GM18508 (cell line): ENCODE results near the gene FAM53B.

ENCODE experiments used
- ATAC-seq: cut with Tn5 transposase; IDR thresholded peaks from one replicate; pipeline ENCODE4 v1.9.1; 2021; ENCODE audit warnings: moderate number of reproducible peaks; ENCODE audit not compliant: insufficient read depth, unreplicated experiment

FAM53B gene

DNA sequence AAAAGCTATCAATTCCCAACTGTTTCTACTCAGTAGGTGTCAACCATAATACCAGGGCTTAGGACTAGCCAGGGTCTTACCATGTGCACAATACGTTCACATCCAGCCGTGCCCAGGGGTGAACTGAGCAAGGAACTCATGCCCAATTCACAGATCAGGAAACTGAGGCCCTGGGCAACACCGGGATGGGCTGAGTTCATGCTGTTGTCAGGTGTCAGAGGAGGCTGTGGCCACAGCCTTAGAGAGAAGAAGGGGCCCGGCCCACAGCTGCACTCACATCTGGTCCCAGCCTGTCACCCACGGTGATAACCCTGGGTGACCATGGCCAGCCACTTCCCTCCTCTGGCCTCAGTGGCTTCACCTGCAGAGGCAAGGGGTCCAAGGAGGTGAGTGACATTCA lies 92.0 kb downstream of the FAM53B start:
- no peak for ATAC-seq

DNA sequence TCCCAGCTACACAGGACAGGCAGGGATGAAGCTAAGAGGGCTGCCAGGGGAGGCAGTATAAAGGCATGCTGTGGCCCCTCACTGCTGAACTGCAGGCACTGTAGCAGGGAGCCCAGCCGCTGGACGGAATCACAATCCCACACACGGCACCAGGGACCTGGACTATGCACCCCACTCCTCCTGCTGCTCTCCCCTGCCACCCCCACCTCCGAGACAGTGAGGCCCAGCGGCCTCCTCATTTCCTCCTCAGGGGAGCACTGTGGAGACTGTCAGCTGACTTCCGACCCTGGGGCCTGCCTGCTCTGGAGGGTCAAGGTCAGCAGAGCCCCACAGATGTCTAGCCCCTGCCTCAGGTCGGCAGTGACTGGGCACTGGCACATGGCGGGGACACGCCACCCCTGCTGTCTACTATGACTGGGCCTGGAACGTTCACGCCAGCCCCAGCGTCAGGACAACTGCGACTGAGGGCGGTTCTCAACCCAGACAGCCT lies 92.7 kb downstream of the FAM53B start:
- ATAC-seq = no peak

- no peak for ATAC-seq
Observed at GRCh38 chr10:124650820-124651401, 93.3 kb downstream of the FAM53B start.

DNA sequence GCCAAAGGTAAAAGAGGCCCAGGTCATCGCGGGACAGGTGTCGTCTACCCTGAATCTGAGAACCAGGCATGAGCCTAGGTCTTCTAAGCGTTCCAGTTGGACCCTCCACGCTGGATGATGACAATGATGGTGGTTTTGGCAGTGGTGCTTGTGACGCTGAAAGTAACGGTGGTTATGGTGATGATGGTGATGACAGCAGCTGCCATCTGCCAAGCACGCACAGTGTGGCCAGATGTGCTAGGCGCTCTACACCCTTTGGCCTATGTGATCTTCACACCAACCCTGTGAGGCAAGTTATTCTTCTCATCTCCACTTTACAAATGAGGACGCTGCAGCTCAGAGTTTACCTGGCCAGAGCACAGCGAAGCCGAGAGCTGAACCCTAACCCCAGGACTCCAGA lies 93.9 kb downstream of the FAM53B start:
- ATAC-seq = no peak

DNA sequence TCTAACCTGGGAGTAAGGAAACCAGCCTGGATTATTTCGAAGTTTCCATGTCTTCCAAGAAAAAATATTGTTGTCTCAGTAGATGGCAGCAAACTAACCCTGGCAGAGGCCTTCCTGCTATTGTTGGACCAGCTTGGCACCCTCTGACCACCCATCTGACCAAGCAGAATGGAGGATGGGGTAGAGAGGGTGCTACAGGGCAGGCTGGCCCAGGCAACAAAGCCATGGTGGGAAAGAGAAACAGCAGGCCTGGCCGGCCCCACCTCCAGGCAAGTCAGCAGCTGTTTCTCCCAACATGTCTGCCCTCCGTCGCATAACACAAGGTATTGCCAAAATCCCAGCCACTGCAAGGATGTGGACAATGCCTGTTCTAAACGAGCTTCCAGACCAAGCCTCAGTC lies 95.0 kb downstream of the FAM53B start:
- no peak for ATAC-seq

DNA sequence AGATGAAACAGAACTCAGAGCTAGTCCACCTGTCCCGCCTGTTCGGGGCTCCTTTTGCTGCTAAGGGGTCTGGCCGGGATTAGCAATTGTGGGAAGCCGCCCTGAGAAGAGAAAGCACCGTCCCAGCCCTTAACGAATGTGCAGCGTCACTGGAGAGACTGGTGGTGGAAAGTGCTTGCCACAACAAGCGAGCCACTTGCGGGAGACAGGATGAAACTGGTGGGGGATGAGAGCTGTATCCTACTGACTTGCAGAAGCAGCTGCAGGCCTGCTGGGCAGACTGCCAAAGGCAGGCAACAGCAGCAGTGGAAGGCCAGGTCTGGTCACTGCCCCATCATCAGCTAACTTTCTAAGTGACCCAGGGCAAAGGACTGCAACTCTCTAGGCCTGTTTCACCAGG lies 95.4 kb downstream of the FAM53B start:
- no peak for ATAC-seq

GRCh38 chr10:124648131-124648475 lies 96.1 kb downstream of the FAM53B start:
- no peak for ATAC-seq

- ATAC-seq = no peak
Observed at GRCh38 chr10:124647421-124648130, 96.6 kb downstream of the FAM53B start.

- no peak for ATAC-seq
Observed at GRCh38 chr10:124646483-124647352, 97.5 kb downstream of the FAM53B start.

DNA sequence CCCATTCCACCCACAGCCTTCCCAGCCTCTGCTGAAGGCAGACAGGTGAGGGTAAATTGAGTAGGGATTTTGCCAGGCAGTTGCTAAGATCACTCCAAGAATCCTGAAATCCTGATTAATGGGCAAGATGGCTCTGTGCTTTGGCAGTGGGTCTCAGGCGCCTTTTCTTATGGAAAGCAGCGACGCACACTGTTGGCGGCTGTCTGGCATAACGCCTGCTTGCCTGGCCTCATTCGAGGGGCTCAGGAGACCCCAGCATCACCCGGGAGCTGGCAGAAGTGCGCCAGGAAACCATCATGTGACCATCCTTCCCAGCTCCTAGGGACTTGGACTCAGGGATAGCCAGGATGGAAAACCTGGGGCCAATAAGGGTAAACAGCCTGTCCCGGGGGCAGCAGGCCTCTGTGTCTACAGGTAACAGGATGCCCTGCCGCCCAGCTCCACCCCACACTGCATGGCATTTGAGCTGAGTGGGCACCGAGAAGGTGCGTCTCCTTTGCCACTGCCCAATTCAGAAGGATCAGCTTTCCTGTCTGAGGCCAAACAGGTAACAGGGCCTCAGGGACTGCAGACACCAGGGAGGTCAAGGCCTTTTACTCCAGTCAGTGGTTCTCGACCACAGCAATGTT lies 98.6 kb downstream of the FAM53B start:
- no peak for ATAC-seq

GRCh38 chr10:124644771-124645415 lies 99.3 kb downstream of the FAM53B start:
- ATAC-seq = no peak

DNA sequence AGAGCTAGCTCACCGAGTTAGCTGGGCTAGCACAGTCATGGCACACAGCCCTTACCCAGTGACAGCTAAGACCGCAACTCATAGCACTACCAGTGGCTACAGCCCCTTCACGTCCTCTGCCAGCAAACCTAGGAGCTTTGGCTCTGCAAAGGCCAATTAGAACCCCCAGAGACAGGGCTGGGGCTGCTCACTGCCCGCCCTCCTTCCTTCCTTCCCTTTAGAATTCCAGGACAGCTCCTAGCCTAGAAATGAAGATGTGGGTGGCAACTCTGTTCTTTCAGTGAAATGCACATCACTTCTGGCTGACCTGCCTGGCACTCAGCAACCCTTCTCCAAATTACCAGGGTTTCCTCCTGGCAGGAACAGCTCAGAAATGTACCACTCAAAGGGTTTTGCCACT lies 99.9 kb downstream of the FAM53B start:
- ATAC-seq = no peak

GRCh38 chr10:124643330-124644009 lies 100.7 kb downstream of the FAM53B start:
- ATAC-seq = no peak

GRCh38 chr10:124642088-124642710 lies 102.0 kb downstream of the FAM53B start:
- ATAC-seq = no peak

DNA sequence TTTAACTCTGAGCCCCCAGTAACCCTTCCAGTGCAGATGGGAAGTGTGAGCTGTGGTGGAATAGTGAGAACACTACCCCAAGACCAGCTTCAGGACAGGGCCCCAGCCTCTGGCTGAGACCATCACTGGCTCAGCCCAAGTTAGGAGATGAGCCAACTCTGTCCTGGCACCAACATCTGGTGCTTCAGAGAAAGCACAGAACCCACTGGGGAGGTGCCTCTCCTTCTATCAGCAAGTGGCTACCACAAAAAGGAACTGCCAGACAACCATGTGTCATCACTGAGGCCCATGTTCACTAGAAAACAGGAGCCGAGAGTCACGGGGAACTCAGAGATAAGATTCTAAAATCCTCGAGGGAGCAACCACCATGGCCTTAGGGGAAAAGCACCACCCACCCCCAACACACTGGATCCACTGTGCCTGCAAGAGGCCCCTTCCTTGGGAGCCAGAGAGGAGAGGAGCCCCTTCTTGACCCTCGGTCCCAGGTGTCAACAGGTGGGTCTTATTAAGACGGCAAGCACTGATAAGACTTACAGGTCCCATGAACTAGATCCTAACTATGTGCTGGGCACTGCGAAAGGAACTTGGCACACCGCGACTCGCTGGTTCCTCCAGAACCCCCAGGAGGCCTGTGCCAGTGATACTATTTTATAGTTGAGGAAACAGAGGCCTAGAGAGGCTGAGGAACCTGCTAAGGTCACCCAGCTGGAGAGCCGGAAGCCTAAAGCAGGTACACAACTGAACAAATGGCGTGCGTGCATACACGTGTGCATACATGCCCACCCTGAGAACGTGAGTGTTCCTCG lies 102.7 kb downstream of the FAM53B start:
- no peak for ATAC-seq

DNA sequence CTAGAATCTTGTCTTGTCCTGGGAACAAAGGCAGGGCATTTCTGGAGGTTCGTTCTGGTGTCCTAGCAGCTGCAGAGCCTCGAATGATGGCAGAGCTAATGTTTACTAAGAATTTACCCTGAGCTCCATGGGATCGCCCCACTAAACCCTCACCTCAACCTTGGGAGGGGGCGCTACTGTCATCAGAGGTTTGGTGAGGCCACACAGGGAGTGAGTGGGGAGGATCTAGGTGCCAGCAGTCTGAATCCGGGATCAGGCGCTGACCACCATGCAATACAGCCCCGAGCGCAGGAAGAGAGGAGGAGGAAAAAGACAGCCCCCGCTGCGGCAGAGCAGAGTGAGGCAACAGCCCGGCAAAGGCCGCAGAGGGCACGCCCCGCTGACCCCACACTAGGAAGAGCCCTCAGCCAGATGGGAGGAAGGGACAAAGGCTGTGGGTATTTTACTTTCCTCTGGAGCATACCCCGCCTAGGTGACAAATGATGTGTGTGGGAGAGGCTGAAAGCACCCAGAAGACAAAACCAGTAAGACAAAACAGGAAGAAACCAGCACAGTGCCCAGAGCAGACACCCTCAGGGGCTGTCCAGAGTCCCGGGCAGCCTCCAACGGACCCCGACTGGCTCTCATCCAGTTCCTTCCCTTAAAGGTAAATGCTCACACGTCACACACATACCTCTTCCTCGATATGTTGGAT lies 103.5 kb downstream of the FAM53B start:
- ATAC-seq = no peak

DNA sequence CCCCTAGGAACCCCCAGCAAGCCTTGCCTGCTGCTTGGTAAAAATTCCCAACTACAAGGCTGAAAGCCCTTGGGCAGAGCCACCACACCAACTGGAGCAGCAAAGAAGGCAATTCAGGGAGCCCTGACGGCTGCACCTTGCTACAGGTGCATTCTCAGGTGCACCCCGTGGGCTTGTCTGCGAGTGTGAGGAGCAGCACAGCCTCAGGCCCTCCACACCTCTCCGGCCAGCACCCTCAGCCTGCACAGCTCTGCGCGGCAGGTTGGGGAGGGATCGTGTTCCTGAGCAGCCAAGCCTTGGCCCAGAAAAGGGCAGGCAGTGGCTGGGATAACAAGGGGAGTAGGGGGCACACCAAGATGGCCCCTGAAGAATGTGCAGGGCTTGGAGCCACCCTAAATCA lies 104.1 kb downstream of the FAM53B start:
- ATAC-seq = no peak

GRCh38 chr10:124639646-124640045 lies 104.5 kb downstream of the FAM53B start:
- ATAC-seq = no peak
